HK-2 (cell line): Measurements from ENCODE around the gene FKBP8.

ENCODE experiments used
- DNase-seq: peaks from one replicate; pipeline ENCODE4 v3.0.0-alpha.2; 2018; ENCODE audit not compliant: unreplicated experiment

FKBP8 gene

DNA sequence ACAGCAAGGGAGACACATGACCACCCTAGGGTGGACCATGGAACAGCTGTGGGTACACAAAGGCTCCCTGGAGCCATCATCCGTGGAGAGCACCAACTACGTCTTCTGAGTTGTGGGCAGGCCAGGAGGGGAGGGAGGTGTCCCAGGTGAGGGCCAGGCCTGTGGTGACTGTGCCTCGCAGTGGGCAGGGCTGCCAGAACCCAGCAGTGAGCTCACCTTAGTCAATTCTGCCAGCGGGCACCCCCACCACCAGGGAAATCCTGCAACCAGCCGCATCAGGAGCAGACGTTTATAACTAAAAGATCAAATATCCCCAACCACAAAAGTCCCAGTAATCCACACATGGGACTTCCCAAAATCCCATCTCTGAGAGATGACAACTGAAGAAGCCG, 41.1 kb downstream of the FKBP8 start:
- DNase-seq = no peak

DNA sequence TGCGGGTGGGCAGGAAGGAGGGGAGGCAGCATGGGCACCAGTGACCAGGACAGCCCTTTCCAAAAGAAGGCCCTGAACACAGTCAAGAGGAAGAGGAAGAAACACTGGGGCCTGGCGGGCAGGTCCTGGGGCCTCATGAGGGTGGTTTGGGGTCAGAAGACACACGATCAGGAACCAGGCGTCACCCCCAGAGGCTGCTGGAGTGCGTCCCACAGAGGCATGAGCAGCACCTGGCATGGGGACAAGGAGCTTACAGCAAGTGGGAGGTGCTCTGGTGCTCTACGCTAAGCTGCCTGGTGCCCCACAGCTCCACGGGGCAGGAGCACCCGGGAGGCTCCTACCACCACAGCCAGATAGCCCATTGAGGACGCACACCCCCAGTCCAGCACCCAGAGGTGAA, 41.5 kb downstream of the FKBP8 start:
- no peak for DNase-seq

DNA sequence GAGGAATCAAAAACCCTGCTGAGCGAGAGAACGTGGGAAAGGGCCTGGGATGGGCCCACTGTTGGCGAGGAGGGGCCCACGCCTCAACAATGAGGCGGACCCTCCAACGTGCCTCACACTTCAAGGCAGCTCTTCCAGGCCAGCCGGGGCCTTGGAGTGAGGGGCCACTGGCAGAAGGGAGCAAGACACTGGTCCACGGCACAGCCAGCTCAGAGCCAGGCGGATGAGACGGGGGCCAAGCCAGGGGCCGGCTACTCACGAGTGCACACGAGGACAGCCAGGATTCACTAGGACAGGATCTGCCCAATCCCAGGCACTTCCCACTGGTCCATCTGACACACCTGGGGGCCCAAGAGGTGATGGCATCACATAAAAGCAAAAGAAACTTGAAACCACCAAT, 42.0 kb downstream of the FKBP8 start:
- no peak for DNase-seq

GRCh38 chr19:18500799-18501198, 42.6 kb downstream of the FKBP8 start:
- DNase-seq = no peak

GRCh38 chr19:18500376-18500775, 43.0 kb downstream of the FKBP8 start:
- DNase-seq = no peak

DNA sequence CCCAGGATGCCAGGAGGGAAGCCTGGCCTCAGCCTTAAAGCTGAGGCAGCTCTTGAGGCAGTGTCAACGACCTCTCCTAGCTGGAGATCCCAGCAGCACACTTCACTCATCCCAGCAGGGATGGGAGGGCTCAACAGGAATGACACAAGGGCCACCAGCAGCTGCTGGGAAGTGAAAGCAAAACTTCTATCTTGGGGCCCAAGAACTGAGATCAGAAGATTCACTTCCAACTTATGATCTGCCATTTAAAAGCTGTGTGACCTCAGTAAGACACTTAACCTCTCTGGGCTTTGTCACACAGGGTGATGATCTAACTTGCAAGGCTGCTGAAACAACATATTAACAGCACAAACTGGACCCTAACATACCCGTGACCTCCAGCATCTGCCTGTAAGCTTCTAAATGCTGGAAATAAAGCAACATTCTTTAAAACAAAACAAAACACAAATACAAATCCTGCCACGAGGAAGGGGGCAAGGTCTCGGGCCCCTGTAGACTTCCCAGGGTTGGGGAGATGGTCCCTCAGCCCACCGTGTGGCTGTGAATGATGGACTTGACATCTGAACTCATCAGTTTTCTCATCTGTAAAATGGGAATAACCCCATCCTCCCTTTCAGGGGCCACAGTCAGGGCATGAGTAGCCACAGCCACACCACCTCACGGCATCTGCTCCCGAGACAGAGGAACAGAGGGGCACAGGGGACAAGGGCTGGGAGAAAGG, 44.2 kb downstream of the FKBP8 start:
- DNase-seq = no peak

DNA sequence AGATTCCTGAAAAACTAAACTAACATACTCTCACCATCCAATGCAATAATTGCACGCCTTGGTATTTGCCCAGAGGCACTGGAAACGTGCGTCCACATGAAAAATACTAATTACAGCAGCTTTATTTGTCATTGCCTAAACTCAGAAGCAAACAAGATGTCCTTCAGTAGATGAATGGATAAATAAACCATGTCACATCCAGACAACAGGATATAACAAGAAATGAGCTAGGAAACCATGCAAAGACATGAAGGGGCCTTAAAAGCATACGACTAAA, 46.5 kb downstream of the FKBP8 start:
- DNase-seq = no peak

DNA sequence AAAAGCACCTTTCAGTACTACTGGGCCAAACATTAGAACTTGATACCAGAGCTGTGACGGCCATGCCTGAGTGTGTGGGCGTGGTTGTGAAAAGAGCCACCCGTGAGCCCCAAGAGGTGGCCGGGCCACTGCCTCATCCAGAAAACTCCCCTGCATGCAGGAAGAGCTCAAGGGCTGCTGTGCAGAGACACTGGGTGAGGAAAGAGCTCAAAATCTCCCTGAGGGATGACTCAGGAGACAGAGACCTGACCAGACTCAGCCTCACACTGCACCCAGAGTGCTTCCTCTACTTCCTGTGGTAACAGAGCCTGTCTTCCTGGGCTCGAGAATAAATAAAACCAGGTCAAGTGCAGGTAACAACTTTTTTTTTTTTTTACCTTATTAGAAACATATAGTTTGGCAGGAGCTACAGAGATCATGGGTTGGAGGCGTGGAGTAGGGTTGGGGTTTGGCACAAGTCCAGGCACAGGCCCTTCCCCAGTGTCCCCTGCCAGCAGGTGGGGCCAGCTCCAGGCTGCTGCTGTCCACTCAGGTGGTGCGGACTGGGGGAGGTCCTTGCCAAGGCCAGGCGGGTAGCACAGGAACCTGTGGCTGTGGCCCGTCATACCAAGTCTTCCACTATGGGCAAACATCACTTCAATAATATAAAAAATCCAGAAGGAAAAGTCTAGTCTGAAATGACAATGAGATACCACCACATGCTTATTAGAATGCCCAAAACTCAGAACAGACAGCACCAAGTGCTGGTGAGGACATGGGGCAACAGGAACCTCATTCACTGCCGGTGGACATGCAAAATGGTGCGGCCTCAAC, 47.0 kb downstream of the FKBP8 start:
- DNase-seq = peak; percentile 67

- no peak for DNase-seq
Measured at GRCh38 chr19:18495204-18495911, 48.0 kb downstream of the FKBP8 start.

GRCh38 chr19:18494267-18494607, 49.1 kb downstream of the FKBP8 start:
- no peak for DNase-seq

- no peak for DNase-seq
Measured at GRCh38 chr19:18493440-18494266, 49.7 kb downstream of the FKBP8 start.

- DNase-seq = no peak
Measured at GRCh38 chr19:18491995-18492953, 51.1 kb downstream of the FKBP8 start.

GRCh38 chr19:18490728-18491127, 52.6 kb downstream of the FKBP8 start:
- no peak for DNase-seq

- no peak for DNase-seq
Measured at GRCh38 chr19:18489627-18490184, 53.7 kb downstream of the FKBP8 start.

DNA sequence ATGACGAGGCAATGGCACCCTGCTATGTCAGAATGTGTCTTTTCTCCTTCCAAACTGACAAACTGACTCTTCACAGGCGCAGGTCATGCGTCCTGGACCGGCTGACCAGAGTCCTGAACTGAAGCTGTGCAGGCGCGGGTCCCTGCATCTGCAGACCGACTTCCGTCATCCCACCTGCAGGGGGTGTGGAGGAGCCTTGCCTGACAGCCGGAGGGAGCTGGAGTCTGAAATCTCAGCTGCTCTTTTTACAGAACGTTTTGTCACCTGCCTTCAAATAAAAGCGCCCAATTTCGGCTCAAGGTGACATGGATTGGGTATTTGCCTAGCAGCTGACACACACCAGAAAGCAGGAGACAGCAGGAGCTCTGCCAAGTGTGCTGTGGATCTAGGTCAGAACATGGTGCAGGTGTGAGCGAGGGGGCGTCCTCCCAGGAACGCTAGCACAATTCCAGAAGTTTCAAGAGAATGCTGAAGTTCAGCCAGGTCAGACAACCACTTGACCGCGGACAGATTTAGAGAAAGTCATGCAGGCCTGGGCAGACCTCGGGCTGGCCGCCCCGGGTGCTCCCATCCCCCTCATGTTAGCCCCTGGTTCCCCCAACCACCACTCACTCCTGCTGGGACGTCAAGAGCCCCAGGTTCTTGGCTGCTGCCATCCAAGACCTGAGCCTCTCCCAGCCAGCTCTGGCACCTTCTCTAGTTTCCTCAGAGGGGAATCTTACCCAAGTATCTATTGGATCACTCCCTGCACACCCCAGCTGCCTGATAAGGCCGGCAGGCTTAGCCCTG, 54.3 kb downstream of the FKBP8 start:
- DNase-seq = no peak

DNA sequence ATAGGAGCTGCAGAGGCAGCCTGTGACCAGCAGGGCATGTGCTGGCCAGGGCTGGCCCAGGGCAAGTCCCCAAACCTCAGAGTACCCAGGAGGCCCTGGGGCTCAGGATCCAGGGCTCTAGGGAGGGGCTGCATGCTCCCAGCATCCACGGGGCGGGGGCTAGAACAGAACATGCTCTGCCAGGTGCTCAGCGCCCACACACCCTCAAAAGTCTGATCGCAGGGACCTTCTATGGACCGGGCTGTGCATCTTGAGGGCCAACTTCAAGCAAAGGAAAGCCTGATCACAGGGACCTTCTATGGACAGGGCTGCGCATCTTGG, 55.0 kb downstream of the FKBP8 start:
- DNase-seq = no peak

DNA sequence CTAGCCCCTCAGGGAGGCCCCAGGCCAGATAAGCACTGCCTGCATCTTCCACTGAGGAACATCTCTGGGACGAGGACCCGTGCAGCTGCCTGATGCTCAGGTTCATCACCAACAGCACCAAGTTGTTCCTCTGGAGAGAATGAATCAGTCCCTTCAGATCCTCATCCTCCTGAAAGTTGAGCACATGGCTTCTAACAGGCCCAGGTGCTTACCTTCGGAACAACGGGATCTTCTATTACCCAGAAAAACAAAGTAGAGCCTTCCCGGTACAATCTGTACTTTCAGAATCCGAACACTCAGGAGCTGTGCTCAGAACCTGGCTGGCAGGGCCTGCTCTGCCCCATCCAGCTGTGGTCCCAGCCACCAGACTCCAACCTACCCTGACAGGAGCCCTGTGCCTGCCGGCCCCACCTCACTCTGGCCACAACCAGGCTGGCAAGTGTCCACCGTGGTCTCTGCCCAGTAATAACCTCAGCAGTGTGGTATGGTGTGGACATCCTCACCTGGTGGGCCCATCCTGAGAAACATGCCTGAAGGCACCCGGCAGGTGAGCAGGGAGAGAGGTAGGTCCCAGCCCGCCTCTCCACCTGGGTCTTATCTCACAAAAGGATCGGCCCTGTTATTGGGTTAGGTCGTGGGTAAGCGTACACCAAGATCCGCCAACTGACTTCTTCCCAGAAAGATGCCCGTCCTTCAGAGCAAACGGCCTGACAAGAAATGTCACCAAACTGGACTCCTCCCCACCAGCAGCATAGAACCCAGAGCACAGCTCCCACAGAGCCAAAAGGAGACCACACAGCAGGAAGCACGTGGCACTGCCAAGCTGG, 55.6 kb downstream of the FKBP8 start:
- DNase-seq = no peak

DNA sequence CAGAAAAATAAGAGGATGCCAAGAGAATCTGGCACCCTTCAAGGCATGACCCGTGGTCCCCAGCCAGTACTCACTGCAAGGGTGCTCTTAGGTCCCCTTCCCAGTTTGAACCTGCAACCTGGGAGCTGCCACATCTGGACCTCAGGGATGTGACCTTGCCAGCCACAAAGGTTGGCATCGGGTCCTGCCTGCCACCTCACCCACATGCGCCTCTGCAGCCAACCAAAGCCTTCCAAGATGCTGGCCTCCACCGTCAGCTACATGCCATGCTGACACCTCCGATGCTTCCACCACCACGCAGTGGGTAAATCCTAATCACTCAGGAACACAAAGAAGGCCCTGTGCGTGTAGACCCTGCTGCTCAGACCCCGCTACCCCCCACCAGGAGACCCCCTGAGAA, 56.6 kb downstream of the FKBP8 start:
- DNase-seq = no peak

GRCh38 chr19:18484992-18485391, 58.4 kb downstream of the FKBP8 start:
- DNase-seq = no peak
